Left renal pelvis (tissue), 4 donors: ENCODE measurements around the gene C5orf46. TPM values are rescaled to one million over a fixed set of nuclear protein-coding genes. Genes with fewer than 3 reads are reported as not detected.
A peak's percentile ranks its signal among the peaks of the same experiment; 100 is the strongest.
"Not testable (repeated sequence)": the region's sequence is repeated elsewhere in the genome, so short reads cannot be mapped to it uniquely, and the experiment has no call there.

Experiments used
- DNase-seq, 4 donors: peaks; one replicate each; pipeline ENCODE4 v3.0.0-alpha.2; 2013; ENCODE audit warnings: low read depth in 4 of 4, low spot score in 3 of 4
- polyA plus RNA-seq, 4 donors: library from polyadenylated mRNA; unstranded; fragments of 120-200 nt; gene quantifications; one replicate each; pipeline ENCODE4 v1.2.1, GENCODE V29; 2013; ENCODE audit not compliant: insufficient read length in 4 of 4

Gene C5orf46
- not detected for polyA plus RNA-seq

GRCh38 chr5:147906326-147907095, at the start of gene C5orf46:
TSS of gene C5orf46 (minus strand) at chr5:147906538. CDS start at chr5:147906501, 37 bp downstream.
- no peak for DNase-seq

- DNase-seq: no peak
Measured at GRCh38 chr5:147954971-147955370, 48.6 kb upstream of the C5orf46 start.

- DNase-seq: peak in 2 of 4 donors; percentile 5 to 15
Measured at GRCh38 chr5:147949711-147950573, 43.6 kb upstream of the C5orf46 start.

- not testable (repeated sequence) for DNase-seq
Measured at GRCh38 chr5:147946658-147947274, 40.4 kb upstream of the C5orf46 start.

- no peak for DNase-seq
Measured at GRCh38 chr5:147939431-147940114, 33.2 kb upstream of the C5orf46 start.

GRCh38 chr5:147935032-147935431, 28.7 kb upstream of the C5orf46 start:
- DNase-seq: peak in 2 of 4 donors; percentile 3 to 4

- no peak for DNase-seq
Measured at GRCh38 chr5:147930769-147931168, 24.4 kb upstream of the C5orf46 start.

GRCh38 chr5:147927901-147928300, 21.6 kb upstream of the C5orf46 start:
- no peak for DNase-seq

GRCh38 chr5:147925020-147925419, 18.7 kb upstream of the C5orf46 start:
- DNase-seq: no peak

GRCh38 chr5:147921136-147921535, 14.8 kb upstream of the C5orf46 start:
- no peak for DNase-seq

GRCh38 chr5:147920420-147921030, 14.2 kb upstream of the C5orf46 start:
- DNase-seq: no peak

- no peak for DNase-seq
Measured at GRCh38 chr5:147918899-147919298, 12.6 kb upstream of the C5orf46 start.

- no peak for DNase-seq
Measured at GRCh38 chr5:147918101-147918685, 11.9 kb upstream of the C5orf46 start.

- DNase-seq: no peak
Measured at GRCh38 chr5:147913786-147914185, 7.4 kb upstream of the C5orf46 start.

GRCh38 chr5:147912011-147912410, 5.7 kb upstream of the C5orf46 start:
- no peak for DNase-seq

- DNase-seq: no peak
Measured at GRCh38 chr5:147911427-147911826, 5.1 kb upstream of the C5orf46 start.

GRCh38 chr5:147904110-147904509, 2.2 kb downstream of the C5orf46 start:
- DNase-seq: no peak

- no peak for DNase-seq
Measured at GRCh38 chr5:147902609-147903115, 3.7 kb downstream of the C5orf46 start.

- no peak for DNase-seq
Measured at GRCh38 chr5:147901599-147902039, 4.7 kb downstream of the C5orf46 start.
